Ishikawa (cell line): ENCODE data around the gene OSGIN1.

Experiments
- CREB1 ChIP-seq: IDR thresholded peaks from 2 replicates; pipeline ENCODE4 v1.6.1; 2012; ENCODE audit warnings: low read depth
- YY1 ChIP-seq: IDR thresholded peaks from 2 replicates; pipeline ENCODE4 v1.6.1; 2012; ENCODE audit warnings: low read depth

GRCh38 chr16:83968891-83969649, 16.0 kb downstream of the OSGIN1 start:
- TF ChIP-seq YY1: no peak
- no peak for TF ChIP-seq CREB1
